BE2C (cell line): ENCODE data around the gene ALOX5AP.

Source experiments
- DNase-seq: peaks from one replicate; pipeline ENCODE4 v3.0.0-alpha.2; 2020
- H3K27me3 ChIP-seq: fragments of 250-450 bp; sonication (Bioruptor Pico); 2 replicates; pipeline ENCODE4 v1.5.1; 2020; ENCODE audit warnings: mild to moderate bottlenecking
- H3K36me3 ChIP-seq: fragments of 250-450 bp; sonication (Bioruptor Pico); 2 replicates; pipeline ENCODE4 v1.5.1; 2020; ENCODE audit warnings: mild to moderate bottlenecking
- H3K4me1 ChIP-seq: fragments of 250-450 bp; sonication (Bioruptor Pico); 2 replicates; pipeline ENCODE4 v1.5.1; 2020
- H3K4me3 ChIP-seq: 2 replicates; pipeline ENCODE4 v1.5.1; 2011; ENCODE audit warnings: low read depth, low read length
- H3K9me3 ChIP-seq: fragments of 250-450 bp; sonication (Bioruptor Pico); 2 replicates; pipeline ENCODE4 v1.5.1; 2020
- CTCF ChIP-seq: IDR thresholded peaks from 2 replicates; pipeline ENCODE4 v1.5.1; 2012; ENCODE audit warnings: mild to moderate bottlenecking, low read depth, low read length

Gene ALOX5AP

GRCh38 chr13:30737511-30738337, 2.4 kb downstream of the ALOX5AP start:
- H3K27me3 ChIP-seq, result no peaks in the 10 kb centered on the region
- H3K4me3 ChIP-seq, result no peak overlapping the region
- no peak for TF ChIP-seq CTCF
- no peaks in the 10 kb centered on the region for H3K4me1 ChIP-seq
- no peak for DNase-seq
- no peaks in the 10 kb centered on the region for H3K36me3 ChIP-seq
- no peaks in the 10 kb centered on the region for H3K9me3 ChIP-seq

GRCh38 chr13:30738526-30739236, 3.3 kb downstream of the ALOX5AP start:
- no peaks in the 10 kb centered on the region for H3K27me3 ChIP-seq
- H3K4me3 ChIP-seq, result no peak overlapping the region
- no peaks in the 10 kb centered on the region for H3K36me3 ChIP-seq
- DNase-seq, result no peak
- no peaks in the 10 kb centered on the region; the same call in 1 of the 2 replicates for H3K4me1 ChIP-seq
- TF ChIP-seq CTCF, result no peak
- H3K9me3 ChIP-seq, result 0 out of 2 replicates have a peak, but pooled peaks cover under 1% of the 10 kb centered on the region

- no peaks in the 10 kb centered on the region for H3K36me3 ChIP-seq
- no peak for TF ChIP-seq CTCF
- H3K4me3 ChIP-seq, result no peak overlapping the region
- DNase-seq, result no peak
- H3K4me1 ChIP-seq, result no peaks in the 10 kb centered on the region; the same call in 1 of the 2 replicates
- H3K27me3 ChIP-seq, result no peaks in the 10 kb centered on the region
- 0 out of 2 replicates have a peak, but pooled peaks cover 3% of the 10 kb centered on the region for H3K9me3 ChIP-seq
Measured at GRCh38 chr13:30739237-30739528, 3.8 kb downstream of the ALOX5AP start.

GRCh38 chr13:30739761-30740642, 4.7 kb downstream of the ALOX5AP start:
- DNase-seq, result no peak
- Histone ChIP-seq H3K4me1 (no peaks in the 10 kb centered on the region; the same call in 1 of the 2 replicates), H3K36me3 (no peaks in the 10 kb centered on the region), H3K27me3 (no peaks in the 10 kb centered on the region), H3K9me3 (0 out of 2 replicates have a peak, but pooled peaks cover 3% of the 10 kb centered on the region), H3K4me3 (no peak overlapping the region)
- TF ChIP-seq CTCF, result no peak

GRCh38 chr13:30742901-30743300, 7.6 kb downstream of the ALOX5AP start:
- 0 out of 2 replicates have a peak, but pooled peaks cover 3% of the 10 kb centered on the region for H3K9me3 ChIP-seq
- no peak overlapping the region for H3K4me3 ChIP-seq
- peaks cover 14% of the 10 kb centered on the region for H3K4me1 ChIP-seq
- DNase-seq, result no peak
- no peaks in the 10 kb centered on the region for H3K27me3 ChIP-seq
- H3K36me3 ChIP-seq, result no peaks in the 10 kb centered on the region
- no peak for TF ChIP-seq CTCF
